PC-9 (cell line): ENCODE results near the gene FAM177B. TPM values are rescaled to one million over a fixed set of nuclear protein-coding genes. Genes with fewer than 3 reads are reported as not detected.

Experiments
- BruUV-seq: library from RNA; stranded (reverse); fragments of 400-500 nt; replicated peaks from 2 replicates; lab custom pipeline; 2021; lab: Mats Ljungman, UMichigan
- CTCF ChIA-PET: fragments of 300-600 bp; sonication (Branson Sonifier 250); formaldehyde crosslinking; loops from one replicate; lab custom pipeline; 2022; ENCODE audit warnings: antibody characterized with exemption; lab: Charles Lee
- POLR2A ChIA-PET: fragments of 300-600 bp; sonication (Branson Sonifier 250); formaldehyde crosslinking; loops from one replicate; lab custom pipeline; 2022; ENCODE audit warnings: antibody characterized with exemption; ENCODE audit not compliant: unreplicated experiment; lab: Charles Lee
- DNase-seq, 2 experiments: peaks; one replicate each; pipeline versions ENCODE4 v3.0.0 to v3.0.0-alpha.2; 2015 to 2022; ENCODE audit warnings: mixed read lengths in 1 of 2
- H2AFZ ChIP-seq: fragments of 200-600 bp; sonication (generic); 2 replicates; pipeline ENCODE4 v1.8.1; 2017; ENCODE audit warnings: antibody characterized with exemption
- H3F3A ChIP-seq: fragments of 200-600 bp; sonication (generic); 2 replicates; pipeline ENCODE4 v1.8.1; 2017; ENCODE audit warnings: antibody characterized with exemption, mild to moderate bottlenecking, low read depth; ENCODE audit not compliant: insufficient read depth
- H3K27ac ChIP-seq: fragments of 200-600 bp; sonication (generic); 2 replicates; pipeline ENCODE4 v1.6.1; 2016; ENCODE audit warnings: mixed run types
- H3K27me3 ChIP-seq: fragments of 200-600 bp; sonication (generic); 2 replicates; pipeline ENCODE4 v1.6.1; 2016; ENCODE audit warnings: low read depth, mixed run types; ENCODE audit not compliant: insufficient read depth
- H3K36me3 ChIP-seq: fragments of 200-600 bp; sonication (generic); 2 replicates; pipeline ENCODE4 v1.6.1; 2016; ENCODE audit warnings: low read depth, mixed run types
- H3K4me1 ChIP-seq: fragments of 200-600 bp; sonication (generic); replicated peaks from 2 replicates; pipeline ENCODE4 v1.6.1; 2016; ENCODE audit warnings: mixed run types; ENCODE audit not compliant: insufficient read depth
- H3K4me2 ChIP-seq: fragments of 200-600 bp; sonication (generic); 2 replicates; pipeline ENCODE4 v1.6.1; 2017; ENCODE audit warnings: mixed run types
- H3K4me3 ChIP-seq: fragments of 200-600 bp; sonication (generic); 2 replicates; pipeline ENCODE4 v1.6.1; 2016; ENCODE audit warnings: mixed run types
- H3K79me2 ChIP-seq: fragments of 200-600 bp; sonication (generic); 2 replicates; pipeline ENCODE4 v1.6.1; 2017; ENCODE audit warnings: low read depth, mixed run types
- H3K9me2 ChIP-seq: fragments of 200-600 bp; sonication (generic); 2 replicates; pipeline ENCODE4 v1.8.1; 2017; ENCODE audit warnings: mild to moderate bottlenecking; ENCODE audit not compliant: insufficient read depth
- H3K9me3 ChIP-seq: fragments of 200-600 bp; sonication (generic); 2 replicates; pipeline ENCODE4 v1.8.1; 2016; ENCODE audit warnings: low read depth; ENCODE audit not compliant: insufficient read depth
- H4K20me1 ChIP-seq: fragments of 200-600 bp; sonication (generic); 2 replicates; pipeline ENCODE4 v1.8.1; 2017; ENCODE audit not compliant: insufficient read depth
- EZH2 ChIP-seq: fragments of 200-600 bp; sonication (generic); IDR thresholded peaks from 2 replicates; pipeline ENCODE4 v1.8.0; 2017; ENCODE audit warnings: antibody characterized with exemption, low read depth
- intact Hi-C: fragments of 100-400 bp; cut with micrococcal nuclease; formaldehyde crosslinking; loops from one replicate; pipeline ENCODE4 v1.10.0; 2022; ENCODE audit not compliant: unreplicated experiment
- total RNA-seq: library from RNA; stranded (reverse); gene quantifications from 2 replicates; pipeline ENCODE4 v1.2.3, GENCODE V29; 2021
- TF ChIP-seq, protein P1 (sequence below): fragments of 200-600 bp; sonication (generic); conservative IDR thresholded peaks from 2 replicates; pipeline ENCODE4 v1.6.1; 2017; ENCODE audit warnings: mixed run types, antibody characterized with exemption, mild to moderate bottlenecking, moderate library complexity

FAM177B gene
- total RNA-seq, 1 experiment from 2014 or later: not detected

DNA sequence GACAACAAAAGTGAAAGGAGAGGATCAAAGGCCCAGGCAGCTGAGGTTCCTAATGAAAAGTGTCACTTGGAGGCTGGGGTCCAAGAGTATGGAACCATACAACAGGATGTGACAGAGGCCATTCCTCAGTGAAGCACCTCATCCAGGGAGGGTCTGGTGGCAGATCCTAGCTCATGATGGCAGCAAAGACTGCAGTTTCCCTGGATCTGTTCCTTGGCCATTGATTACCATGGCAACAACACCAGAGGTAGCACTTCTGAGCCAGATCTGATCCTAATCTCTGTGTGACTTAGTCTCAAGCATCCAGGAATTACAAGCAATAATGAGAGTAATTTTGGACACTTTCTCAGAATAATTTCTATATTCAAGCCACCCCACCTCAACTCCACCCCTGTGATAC, 12.9 kb downstream of the FAM177B start:
- POLR2A ChIA-PET: no interaction called here
- Histone ChIP-seq H3K9me3 (no peaks in the 10 kb centered on the region), H3K27ac (no peak overlapping the region), H3K27me3 (peaks cover 30% of the 10 kb centered on the region), H4K20me1 (no peaks in the 10 kb centered on the region), H3K9me2 (no peaks in the 10 kb centered on the region), H3K4me1 (no peaks in the 10 kb centered on the region), H3F3A (no peaks in the 10 kb centered on the region), H3K4me2 (no peak overlapping the region), H3K36me3 (no peaks in the 10 kb centered on the region), H3K4me3 (no peak overlapping the region), H3K79me2 (no peaks in the 10 kb centered on the region), H2AFZ (no peak overlapping the region)
- DNase-seq: no peak
- CTCF ChIA-PET: interaction anchor here (0.6 kb wide), 1 partner anchor 136 kb away, joined by 5 read pairs; no protein-coding TSS in a partner anchor
- BruUV-seq: no TSS peak
- no peak for TF ChIP-seq EZH2
- TF ChIP-seq, protein P1, sequence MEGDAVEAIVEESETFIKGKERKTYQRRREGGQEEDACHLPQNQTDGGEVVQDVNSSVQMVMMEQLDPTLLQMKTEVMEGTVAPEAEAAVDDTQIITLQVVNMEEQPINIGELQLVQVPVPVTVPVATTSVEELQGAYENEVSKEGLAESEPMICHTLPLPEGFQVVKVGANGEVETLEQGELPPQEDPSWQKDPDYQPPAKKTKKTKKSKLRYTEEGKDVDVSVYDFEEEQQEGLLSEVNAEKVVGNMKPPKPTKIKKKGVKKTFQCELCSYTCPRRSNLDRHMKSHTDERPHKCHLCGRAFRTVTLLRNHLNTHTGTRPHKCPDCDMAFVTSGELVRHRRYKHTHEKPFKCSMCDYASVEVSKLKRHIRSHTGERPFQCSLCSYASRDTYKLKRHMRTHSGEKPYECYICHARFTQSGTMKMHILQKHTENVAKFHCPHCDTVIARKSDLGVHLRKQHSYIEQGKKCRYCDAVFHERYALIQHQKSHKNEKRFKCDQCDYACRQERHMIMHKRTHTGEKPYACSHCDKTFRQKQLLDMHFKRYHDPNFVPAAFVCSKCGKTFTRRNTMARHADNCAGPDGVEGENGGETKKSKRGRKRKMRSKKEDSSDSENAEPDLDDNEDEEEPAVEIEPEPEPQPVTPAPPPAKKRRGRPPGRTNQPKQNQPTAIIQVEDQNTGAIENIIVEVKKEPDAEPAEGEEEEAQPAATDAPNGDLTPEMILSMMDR: no peak
- intact Hi-C loops: no loop called here

DNA sequence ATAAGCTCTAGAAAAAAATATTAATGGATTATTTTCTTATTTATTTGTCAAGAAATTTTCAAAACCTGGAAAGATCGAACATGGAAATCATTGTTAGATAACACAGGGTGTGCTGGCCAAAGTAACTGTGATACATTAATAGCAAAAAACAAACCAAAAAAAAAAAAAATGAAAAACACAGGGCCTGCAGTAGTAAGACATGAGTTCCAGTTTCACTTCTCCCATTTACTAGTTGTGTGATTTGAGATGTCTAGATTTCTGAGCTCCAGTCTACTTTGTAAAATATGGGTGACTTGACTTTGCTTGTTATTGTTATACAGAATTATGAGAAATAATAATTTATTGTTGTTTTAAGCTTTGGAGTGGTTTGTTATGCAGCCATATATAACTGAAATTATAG, 13.6 kb downstream of the FAM177B start:
- intact Hi-C loops: no loop called here
- Histone ChIP-seq H3K36me3 (no peaks in the 10 kb centered on the region), H3K4me3 (no peak overlapping the region), H3K9me3 (no peaks in the 10 kb centered on the region), H3K4me1 (no peaks in the 10 kb centered on the region), H4K20me1 (no peaks in the 10 kb centered on the region), H2AFZ (no peak overlapping the region), H3K9me2 (no peaks in the 10 kb centered on the region), H3F3A (no peaks in the 10 kb centered on the region), H3K27ac (no peak overlapping the region), H3K27me3 (peaks cover 30% of the 10 kb centered on the region), H3K4me2 (no peak overlapping the region), H3K79me2 (no peaks in the 10 kb centered on the region)
- POLR2A ChIA-PET: no interaction called here
- no TSS peak for BruUV-seq
- no peak for TF ChIP-seq EZH2
- TF ChIP-seq, protein P1: no peak
- CTCF ChIA-PET: interaction anchor here (1.1 kb wide), 1 partner anchor 117 kb away, joined by 4 read pairs; no protein-coding TSS in a partner anchor
- DNase-seq: no peak

DNA sequence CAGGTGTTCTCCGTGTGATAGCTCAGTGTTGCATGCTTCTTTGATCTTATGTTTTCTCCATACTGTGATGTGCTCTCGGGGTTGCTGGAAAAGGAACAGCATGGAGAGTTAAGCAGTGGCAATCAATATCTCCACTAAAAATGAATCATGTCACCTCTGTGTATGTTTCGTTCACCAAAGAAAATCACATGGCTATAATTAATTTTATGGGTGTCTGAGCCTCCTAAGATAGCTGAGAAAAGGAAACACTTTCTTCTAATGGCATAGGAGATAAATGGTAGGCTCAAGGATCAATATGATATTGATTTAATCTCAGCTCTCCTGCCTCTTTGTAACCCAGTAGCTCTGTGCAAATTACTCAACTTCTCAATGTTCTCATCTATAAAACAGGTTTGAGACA, 14.3 kb downstream of the FAM177B start:
- TF ChIP-seq, protein P1: no peak
- no peak for TF ChIP-seq EZH2

More for the DNA sequence above, 14.3 kb downstream of the FAM177B start:
- H3K4me1 ChIP-seq: no peaks in the 10 kb centered on the region
- no peaks in the 10 kb centered on the region for H3K36me3 ChIP-seq
- no peaks in the 10 kb centered on the region for H4K20me1 ChIP-seq
- no peak overlapping the region for H3K27ac ChIP-seq
- H3K9me3 ChIP-seq: no peaks in the 10 kb centered on the region
- H2AFZ ChIP-seq: no peak overlapping the region
- intact Hi-C loops: no loop called here
- H3K4me2 ChIP-seq: no peak overlapping the region
- H3F3A ChIP-seq: no peaks in the 10 kb centered on the region
- ChIA-PET CTCF (interaction anchor here (0.5 to 1.1 kb wide), 2 partner anchors 47 to 117 kb away, joined by 3 to 4 read pairs; no protein-coding TSS in a partner anchor), POLR2A (no interaction called here)
- no TSS peak for BruUV-seq
- H3K9me2 ChIP-seq: 0 out of 2 replicates have a peak, but pooled peaks cover 3% of the 10 kb centered on the region
- H3K79me2 ChIP-seq: no peaks in the 10 kb centered on the region
- peaks cover 33% of the 10 kb centered on the region for H3K27me3 ChIP-seq
- H3K4me3 ChIP-seq: no peak overlapping the region
- no peak for DNase-seq
